Mesenchymal stem cell (in vitro differentiated cells and primary cell): Measurements from ENCODE around the gene RORB.
A peak's percentile ranks its signal among the peaks of the same experiment; 100 is the strongest.

Experiments
- DNase-seq: peaks from one replicate; pipeline ENCODE4 v3.0.0-alpha.2; 2013
- H2AFZ ChIP-seq: one replicate; pipeline ENCODE4 v1.6.1; 2013; ENCODE audit warnings: low read depth, mild to moderate bottlenecking, control low read depth, inconsistent platforms, low read length, moderate library complexity
- H2AK5ac ChIP-seq: 2 replicates; pipeline ENCODE4 v1.6.1; 2013; ENCODE audit warnings: low read length, moderate library complexity, mild to moderate bottlenecking, inconsistent platforms; ENCODE audit not compliant: severe bottlenecking
- H2BK120ac ChIP-seq: one replicate; pipeline ENCODE4 v1.6.1; 2013; ENCODE audit warnings: low read depth, mild to moderate bottlenecking, inconsistent platforms, low read length, moderate library complexity
- H2BK12ac ChIP-seq, 2 experiments: one replicate each; pipeline ENCODE4 v1.6.1; 2013; ENCODE audit warnings: inconsistent platforms in 2 of 2, low read length in 2 of 2, mild to moderate bottlenecking in 2 of 2, moderate library complexity in 2 of 2, control low read depth in 1 of 2
- H2BK15ac ChIP-seq: one replicate; pipeline ENCODE4 v1.6.1; 2013; ENCODE audit warnings: mild to moderate bottlenecking, low read depth, inconsistent platforms; ENCODE audit not compliant: poor library complexity, severe bottlenecking
- H2BK5ac ChIP-seq: 2 replicates; pipeline ENCODE4 v1.6.1; 2013; ENCODE audit warnings: low read depth, mild to moderate bottlenecking, low read length, control low read depth, inconsistent platforms; ENCODE audit not compliant: poor library complexity, severe bottlenecking
- H3K14ac ChIP-seq, 2 experiments: one replicate each; pipeline ENCODE4 v1.6.1; 2013; ENCODE audit warnings: inconsistent platforms in 2 of 2, low read length in 2 of 2, control low read depth in 1 of 2, mild to moderate bottlenecking in 1 of 2, moderate library complexity in 1 of 2
- H3K18ac ChIP-seq, 2 experiments: one replicate each; pipeline ENCODE4 v1.6.1; 2013; ENCODE audit warnings: inconsistent platforms in 2 of 2, low read length in 2 of 2, control low read depth in 1 of 2, low read depth in 1 of 2, mild to moderate bottlenecking in 1 of 2
- H3K23ac ChIP-seq, 2 experiments: one replicate each; pipeline ENCODE4 v1.6.1; 2013; ENCODE audit warnings: inconsistent platforms in 2 of 2, low read length in 2 of 2, mild to moderate bottlenecking in 2 of 2, moderate library complexity in 2 of 2, control low read depth in 1 of 2
- H3K27ac ChIP-seq: 2 replicates; pipeline ENCODE4 v1.5.1; 2013; ENCODE audit warnings: mild to moderate bottlenecking, moderate library complexity, low read length, control low read depth, inconsistent platforms; ENCODE audit not compliant: poor library complexity, severe bottlenecking
- H3K27me3 ChIP-seq, 2 experiments: 2 replicates each; pipeline versions ENCODE4 v1.6.1 to v1.7.0; 2013; ENCODE audit warnings: low read length in 2 of 2, mild to moderate bottlenecking in 2 of 2, moderate library complexity in 2 of 2, control low read depth in 1 of 2, inconsistent platforms in 1 of 2; ENCODE audit not compliant: control insufficient read depth in 1 of 2, insufficient read depth in 1 of 2
- H3K36me3 ChIP-seq, 2 experiments: 2 replicates each; pipeline versions ENCODE4 v1.6.1 to v1.7.0; 2013; ENCODE audit warnings: low read length in 2 of 2, control low read depth in 1 of 2, inconsistent platforms in 1 of 2, low read depth in 1 of 2, mild to moderate bottlenecking in 1 of 2; ENCODE audit not compliant: insufficient read depth in 2 of 2, control insufficient read depth in 1 of 2
- H3K4ac ChIP-seq, 2 experiments: one replicate each; pipeline ENCODE4 v1.6.1; 2013; ENCODE audit warnings: inconsistent platforms in 2 of 2, low read length in 2 of 2, mild to moderate bottlenecking in 2 of 2, moderate library complexity in 2 of 2, control low read depth in 1 of 2, low read depth in 1 of 2
- H3K4me1 ChIP-seq: 2 replicates; pipeline ENCODE4 v1.6.1; 2013; ENCODE audit warnings: low read depth, low read length, control low read depth; ENCODE audit not compliant: control insufficient read depth, insufficient read depth
- H3K4me2 ChIP-seq: 2 replicates; pipeline ENCODE4 v1.6.1; 2013; ENCODE audit warnings: low read length, mild to moderate bottlenecking, inconsistent platforms; ENCODE audit not compliant: poor library complexity, severe bottlenecking
- H3K4me3 ChIP-seq, 2 experiments: 2 replicates each; pipeline versions ENCODE4 v1.5.1 to v1.7.0; 2013; ENCODE audit warnings: low read length in 2 of 2, mild to moderate bottlenecking in 2 of 2, control low read depth in 1 of 2, low read depth in 1 of 2; ENCODE audit not compliant: insufficient read depth in 1 of 2
- H3K79me1 ChIP-seq: replicated peaks from 2 replicates; pipeline ENCODE4 v1.6.1; 2013; ENCODE audit warnings: mild to moderate bottlenecking, control low read depth, low read length, inconsistent platforms; ENCODE audit not compliant: poor library complexity, severe bottlenecking
- H3K9ac ChIP-seq: 2 replicates; pipeline ENCODE4 v1.7.0; 2013; ENCODE audit warnings: mild to moderate bottlenecking, low read length, moderate library complexity
- H3K9me3 ChIP-seq: 2 replicates; pipeline ENCODE4 v1.7.0; 2013; ENCODE audit warnings: mild to moderate bottlenecking, low read length; ENCODE audit not compliant: control insufficient read depth
- H4K8ac ChIP-seq: one replicate; pipeline ENCODE4 v1.6.1; 2013; ENCODE audit warnings: inconsistent platforms, mild to moderate bottlenecking, low read length, moderate library complexity
- H4K91ac ChIP-seq: one replicate; pipeline ENCODE4 v1.6.1; 2013; ENCODE audit warnings: mild to moderate bottlenecking, low read length, inconsistent platforms
- WGBS: methylation state at CpG from one replicate; pipeline ENCODE4 v1.1.7; 2013; ENCODE audit warnings: mixed read lengths; 5-methylcytosine and 5-hydroxymethylcytosine counted together

RORB gene

GRCh38 chr9:74556685-74557084, 59.5 kb downstream of the RORB start:
- Histone ChIP-seq H3K4ac (no peak overlapping the region), H3K4me2 (no peak overlapping the region), H2AK5ac (no peak overlapping the region), H4K8ac (no peak overlapping the region), H2BK120ac (no peak overlapping the region), H3K36me3 (no peaks in the 10 kb centered on the region), H3K27ac (no peak overlapping the region), H3K23ac (no peak overlapping the region), H3K18ac (no peak overlapping the region), H2BK15ac (no peak overlapping the region), H2BK5ac (no peak overlapping the region), H3K4me3 (no peak overlapping the region), H2BK12ac (no peak overlapping the region), H3K4me1 (no peaks in the 10 kb centered on the region), H3K27me3 (no peaks in the 10 kb centered on the region), H3K9ac (no peak overlapping the region), H2AFZ (no peak overlapping the region), H3K9me3 (no peaks in the 10 kb centered on the region), H3K14ac (no peak overlapping the region), H4K91ac (no peak overlapping the region), H3K79me1 (no peaks in the 10 kb centered on the region)
- DNase-seq: no peak
- 78% methylated on average over 2 of the region's 3 CpGs for WGBS

- H3K18ac ChIP-seq: no peak overlapping the region
- no peak overlapping the region for H3K14ac ChIP-seq
- H2AFZ ChIP-seq: no peak overlapping the region
- H3K4ac ChIP-seq: no peak overlapping the region
- no peak overlapping the region for H2BK120ac ChIP-seq
- no peak overlapping the region for H3K4me3 ChIP-seq
- H3K27ac ChIP-seq: no peak overlapping the region
- 85% methylated on average over 4 of the region's 5 CpGs for WGBS
- H3K36me3 ChIP-seq: no peaks in the 10 kb centered on the region
- no peak overlapping the region for H3K23ac ChIP-seq
- no peaks in the 10 kb centered on the region for H3K4me1 ChIP-seq
- H4K8ac ChIP-seq: no peak overlapping the region
- H2AK5ac ChIP-seq: no peak overlapping the region
- H2BK12ac ChIP-seq: no peak overlapping the region
- no peak overlapping the region for H2BK15ac ChIP-seq
- no peak for DNase-seq
- H3K27me3 ChIP-seq: no peaks in the 10 kb centered on the region
- H3K9me3 ChIP-seq: no peaks in the 10 kb centered on the region
- H4K91ac ChIP-seq: no peak overlapping the region
- no peak overlapping the region for H3K9ac ChIP-seq
- no peaks in the 10 kb centered on the region for H3K79me1 ChIP-seq
- H2BK5ac ChIP-seq: no peak overlapping the region
- no peak overlapping the region for H3K4me2 ChIP-seq
These were observed 60.4 kb downstream of the RORB start for GRCh38 chr9:74557571-74557970.

- no peak overlapping the region for H4K8ac ChIP-seq
- no peak overlapping the region for H2AFZ ChIP-seq
- H3K27me3 ChIP-seq: no peaks in the 10 kb centered on the region
- no peak overlapping the region for H3K4ac ChIP-seq
- no peak overlapping the region for H4K91ac ChIP-seq
- H3K18ac ChIP-seq: no peak overlapping the region
- H3K9ac ChIP-seq: no peak overlapping the region
- no peak overlapping the region for H3K4me3 ChIP-seq
- no peak overlapping the region for H2BK12ac ChIP-seq
- no peak overlapping the region for H3K23ac ChIP-seq
- H3K4me1 ChIP-seq: no peaks in the 10 kb centered on the region
- H2AK5ac ChIP-seq: no peak overlapping the region
- no peak overlapping the region for H2BK120ac ChIP-seq
- no peak overlapping the region for H3K14ac ChIP-seq
- H3K79me1 ChIP-seq: no peaks in the 10 kb centered on the region
- no peaks in the 10 kb centered on the region for H3K36me3 ChIP-seq
- no peaks in the 10 kb centered on the region for H3K9me3 ChIP-seq
- H3K4me2 ChIP-seq: no peak overlapping the region
- H2BK5ac ChIP-seq: no peak overlapping the region
- no peak overlapping the region for H3K27ac ChIP-seq
- H2BK15ac ChIP-seq: no peak overlapping the region
- DNase-seq: no peak
These were observed 65.5 kb downstream of the RORB start for GRCh38 chr9:74562611-74563010.

GRCh38 chr9:74570879-74571512, 73.9 kb downstream of the RORB start:
- WGBS: 0% methylated on average over 1 of the region's 4 CpGs
- no peak overlapping the region for H2AK5ac ChIP-seq
- H4K8ac ChIP-seq: no peak overlapping the region
- H3K4ac ChIP-seq: no peak overlapping the region
- no peak overlapping the region for H4K91ac ChIP-seq
- H3K27me3 ChIP-seq: no peaks in the 10 kb centered on the region
- H3K18ac ChIP-seq: no peak overlapping the region
- H2BK15ac ChIP-seq: no peak overlapping the region
- H3K36me3 ChIP-seq: no peaks in the 10 kb centered on the region
- H3K4me2 ChIP-seq: no peak overlapping the region
- H3K79me1 ChIP-seq: no peaks in the 10 kb centered on the region
- H2BK5ac ChIP-seq: no peak overlapping the region
- H3K4me1 ChIP-seq: no peaks in the 10 kb centered on the region
- no peak overlapping the region for H3K27ac ChIP-seq
- DNase-seq: peak; percentile 39
- no peak overlapping the region for H3K14ac ChIP-seq
- H3K9ac ChIP-seq: no peak overlapping the region
- H2BK12ac ChIP-seq: no peak overlapping the region
- H2BK120ac ChIP-seq: no peak overlapping the region
- H2AFZ ChIP-seq: no peak overlapping the region
- H3K4me3 ChIP-seq: no peak overlapping the region
- no peak overlapping the region for H3K23ac ChIP-seq
- H3K9me3 ChIP-seq: no peaks in the 10 kb centered on the region
